Activated CD4-positive, alpha-beta T cell treated with anti-CD3 and anti-CD28 coated beads, Interleukin-2, Interleukin-6, amounts not matched to agents 100 ng/mL and 50 ng/mL, durations not matched to agents 16 hours and 8 hours (primary cell): ENCODE measurements around the gene AUTS2.

Experiments used
- DNase-seq: peaks from one replicate; pipeline ENCODE4 v3.0.0-alpha.2; 2020

AUTS2 gene

DNA sequence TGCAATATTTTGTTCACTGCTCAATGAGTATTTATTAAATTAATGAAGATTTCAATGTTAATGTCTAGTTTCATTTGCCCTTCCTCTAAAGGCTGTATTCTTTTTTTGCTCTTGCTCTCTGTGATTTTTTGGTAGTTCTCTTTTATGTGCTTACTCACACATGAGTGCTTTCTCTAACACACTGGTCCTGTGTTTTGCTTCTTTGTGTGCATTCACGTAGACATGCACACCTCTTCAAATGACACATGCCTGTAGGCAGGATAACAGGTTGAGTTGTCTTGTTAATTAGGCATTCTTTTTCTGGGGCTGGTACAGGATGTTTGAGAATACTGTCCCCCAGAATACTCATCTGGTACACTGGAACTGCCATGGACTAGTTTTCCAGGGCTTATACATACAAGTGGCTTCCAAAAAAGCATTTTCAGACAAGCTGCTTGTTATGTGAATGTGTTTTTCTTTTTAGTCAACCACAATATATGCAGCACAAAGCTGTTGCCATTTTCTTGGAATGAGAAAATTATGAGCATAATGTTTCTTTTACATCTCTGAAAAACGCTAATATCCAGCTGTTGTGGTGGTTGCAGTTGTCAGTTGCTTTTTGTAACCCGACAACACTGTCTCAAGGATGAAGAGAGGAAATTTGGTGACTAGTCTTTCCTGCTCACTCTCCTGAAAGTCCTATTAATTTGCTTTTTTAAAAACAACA, 416.4 kb downstream of the AUTS2 start:
- no peak for DNase-seq

DNA sequence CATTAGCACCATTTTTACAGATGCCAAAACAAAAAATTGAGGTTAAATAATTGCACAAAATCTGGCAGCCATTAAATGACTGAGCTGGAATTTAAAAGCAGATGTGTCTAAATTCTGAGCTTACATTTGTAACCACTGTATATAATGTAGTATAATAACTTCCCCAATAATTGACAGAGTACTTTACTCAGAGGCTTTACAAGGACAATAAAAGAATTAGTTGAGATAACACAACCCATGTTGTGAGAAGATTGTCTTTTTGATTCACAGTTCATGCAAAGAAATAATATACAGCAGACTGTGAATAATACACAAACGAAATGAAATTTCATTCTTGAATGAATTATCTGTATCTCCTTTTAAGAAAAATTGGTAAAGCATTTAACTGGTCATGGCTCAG, 417.1 kb downstream of the AUTS2 start:
- no peak for DNase-seq

DNA sequence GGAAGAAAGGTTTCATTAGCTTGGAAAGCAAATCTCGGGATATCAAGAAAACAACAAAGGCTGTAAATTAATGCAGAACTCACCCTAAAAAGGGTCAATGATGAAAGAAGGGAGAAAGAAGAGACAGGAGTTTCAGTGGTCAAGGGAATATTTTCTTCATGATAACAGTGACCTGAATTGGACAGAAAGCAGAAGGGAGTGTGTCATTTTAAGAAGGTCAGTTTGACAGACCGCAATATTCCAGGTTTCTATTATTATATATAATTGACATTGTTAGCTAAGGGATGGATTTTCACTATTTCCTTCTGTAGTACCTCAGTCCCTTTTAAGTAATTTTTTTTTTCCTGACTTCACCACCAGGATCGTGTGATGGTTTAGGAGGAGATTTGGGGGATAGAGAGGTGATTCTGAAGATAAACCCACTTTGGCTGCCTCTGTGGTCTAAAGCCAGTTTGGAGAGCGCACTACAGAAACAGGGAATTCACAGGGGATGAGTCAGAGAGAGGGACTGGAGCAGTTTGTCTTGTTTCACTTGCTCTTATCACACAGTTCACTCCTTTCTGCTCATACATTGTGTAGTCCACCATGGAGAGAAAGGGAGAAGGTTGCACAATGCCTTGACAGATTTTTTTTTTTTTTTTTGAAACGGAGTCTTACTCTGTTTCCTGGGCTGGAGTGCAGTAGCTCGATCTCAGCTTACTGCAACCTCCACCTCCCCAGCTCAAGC, 417.9 kb downstream of the AUTS2 start:
- DNase-seq, result no peak

DNA sequence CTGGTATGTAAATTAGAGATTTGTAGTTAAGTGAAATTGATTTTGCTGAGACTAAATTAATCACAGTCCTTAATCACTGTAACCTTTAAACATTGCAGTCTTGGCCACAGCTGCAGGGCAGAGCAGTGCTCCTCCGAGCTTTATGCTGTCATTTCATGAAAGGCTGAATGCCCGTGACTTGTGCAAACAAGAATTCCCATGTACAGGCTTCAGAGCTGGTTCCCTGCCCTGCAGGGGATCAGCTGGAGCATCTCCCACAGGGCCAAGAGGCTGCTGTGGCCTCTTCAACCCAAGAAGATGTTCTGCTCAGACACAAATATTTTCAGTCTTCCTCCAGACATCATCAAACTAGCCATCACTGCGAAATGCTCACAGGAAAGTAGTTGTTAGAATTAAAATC, 419.1 kb downstream of the AUTS2 start:
- no peak for DNase-seq

DNA sequence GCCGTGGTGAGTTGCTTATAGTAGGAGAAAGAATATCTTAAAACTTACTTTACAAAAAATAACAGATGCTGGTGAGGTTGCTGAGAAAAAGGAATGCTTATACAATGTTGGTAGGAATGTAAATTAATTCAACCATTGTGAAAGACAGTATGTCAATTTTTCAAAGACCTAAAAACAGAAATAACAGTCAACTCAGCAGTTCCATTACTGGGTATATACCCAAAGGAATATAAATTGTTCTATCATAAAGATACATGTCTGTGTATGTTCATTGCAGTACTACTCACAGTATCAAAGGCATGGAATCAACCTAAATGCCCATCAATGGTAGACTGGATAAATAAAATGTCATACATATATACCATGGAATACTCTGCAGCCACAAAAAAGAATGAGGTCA, 420.4 kb downstream of the AUTS2 start:
- DNase-seq, result no peak

DNA sequence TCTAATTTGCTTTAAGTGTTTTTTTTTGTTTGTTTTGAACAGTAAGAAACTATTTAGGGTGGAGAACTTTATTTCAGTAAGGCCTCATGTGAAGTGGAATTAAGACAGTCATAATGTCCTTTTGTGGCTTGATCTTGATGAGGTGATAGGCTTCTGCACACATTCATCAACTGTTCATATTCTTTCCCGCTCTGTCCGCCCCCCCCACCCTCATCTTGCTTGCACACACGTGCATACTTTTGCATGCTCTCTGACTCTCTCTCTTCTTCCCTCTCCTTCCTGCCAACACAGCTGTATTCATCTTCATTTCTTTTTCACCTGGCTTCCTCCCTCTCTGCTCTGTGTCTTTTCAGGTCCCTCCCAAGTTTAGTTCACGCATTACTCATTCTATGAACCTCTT, 429.6 kb downstream of the AUTS2 start:
- peak; percentile 2 for DNase-seq

DNA sequence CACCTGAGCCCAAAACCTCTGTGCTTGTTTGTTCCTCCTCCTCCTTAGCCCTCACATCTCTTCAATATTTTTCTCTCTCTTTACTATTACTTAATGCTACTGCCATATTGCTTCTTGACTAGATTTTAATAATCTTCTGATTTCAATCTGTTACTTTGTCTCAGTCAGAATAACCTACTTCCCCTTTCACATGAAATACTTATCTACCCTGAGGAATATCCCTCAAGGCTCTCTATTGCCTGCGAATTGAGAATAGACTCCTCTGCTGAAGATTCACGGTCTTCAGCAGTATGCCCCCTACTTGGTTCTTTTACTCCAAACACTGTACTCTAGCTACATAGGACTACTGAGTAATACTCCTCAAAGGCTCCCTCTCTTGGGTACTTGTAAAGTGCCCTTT, 430.3 kb downstream of the AUTS2 start:
- no peak for DNase-seq

DNA sequence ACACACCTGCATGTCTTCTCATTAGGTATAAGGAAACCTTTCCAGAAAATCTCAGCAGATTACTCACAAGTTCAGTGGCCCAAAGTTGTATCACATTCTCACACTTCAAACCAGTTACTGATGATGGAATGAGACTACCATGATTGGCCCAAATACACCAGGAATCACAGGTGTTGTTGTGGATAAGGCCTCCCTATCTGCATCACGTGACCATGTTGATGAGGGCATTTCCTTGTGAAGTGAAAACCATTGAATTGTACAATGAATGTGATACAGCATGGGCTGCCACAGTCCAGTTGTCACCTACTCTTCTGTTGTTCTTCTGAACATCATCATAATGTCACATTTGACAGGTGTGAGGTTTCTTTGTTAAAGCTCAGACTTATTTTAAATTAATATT, 431.7 kb downstream of the AUTS2 start:
- DNase-seq, result no peak

DNA sequence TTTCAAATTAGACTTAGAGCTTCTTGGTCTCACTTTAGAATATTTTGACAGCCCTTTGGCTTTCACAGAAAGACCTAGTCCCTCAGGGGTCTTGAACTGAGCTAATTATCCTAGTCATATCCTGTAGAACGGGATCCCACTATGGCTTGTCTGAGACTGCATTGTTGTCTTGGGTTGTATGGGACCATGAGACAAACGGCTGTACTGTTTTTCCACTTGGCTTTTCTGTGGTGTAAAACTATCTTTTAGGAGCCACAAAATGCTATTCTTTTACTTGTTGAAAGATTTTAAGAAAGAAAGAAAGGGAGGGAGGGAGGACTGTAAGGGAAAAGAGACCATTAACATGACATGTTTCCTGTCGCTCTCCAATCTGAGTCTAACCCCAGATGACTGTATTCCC, 432.5 kb downstream of the AUTS2 start:
- DNase-seq, result no peak

DNA sequence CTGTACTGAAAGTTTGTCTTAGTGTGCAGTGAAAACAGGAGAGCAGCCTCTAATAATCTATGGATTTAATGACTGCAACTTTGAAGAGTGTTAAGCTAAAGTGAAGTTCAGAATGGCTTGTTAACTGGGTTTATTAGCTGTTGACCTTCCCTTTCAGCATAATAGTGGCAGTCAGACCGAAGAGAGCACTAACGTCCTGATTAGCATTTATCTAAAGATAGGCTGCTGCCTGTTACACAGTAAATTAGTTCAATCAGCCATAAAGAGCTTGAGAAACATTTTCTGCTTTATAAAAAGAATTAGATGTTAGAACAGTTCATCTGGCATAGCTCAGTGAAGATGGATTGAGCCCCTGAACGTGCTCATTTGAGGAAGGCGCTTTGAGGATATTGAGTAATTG, 433.0 kb downstream of the AUTS2 start:
- DNase-seq, result no peak

DNA sequence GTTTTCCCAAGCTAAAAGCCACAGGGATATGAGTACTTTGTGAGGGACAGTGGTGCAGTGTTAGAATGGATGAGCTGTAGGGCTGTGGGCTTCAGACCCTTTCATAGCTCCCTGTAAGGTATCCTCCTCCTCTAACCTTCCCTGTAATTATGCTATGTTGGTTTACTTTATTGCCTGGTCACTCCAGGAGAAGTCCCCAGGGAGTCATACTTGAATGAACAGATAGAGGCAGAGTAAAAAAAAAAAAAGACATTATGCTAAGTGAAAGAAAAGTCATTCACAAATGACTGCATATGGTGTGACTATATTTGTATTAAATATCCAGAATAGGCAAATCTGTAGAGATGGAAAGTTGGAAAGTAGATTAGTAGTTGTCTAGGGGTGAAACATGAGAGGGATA, 434.4 kb downstream of the AUTS2 start:
- DNase-seq, result no peak

DNA sequence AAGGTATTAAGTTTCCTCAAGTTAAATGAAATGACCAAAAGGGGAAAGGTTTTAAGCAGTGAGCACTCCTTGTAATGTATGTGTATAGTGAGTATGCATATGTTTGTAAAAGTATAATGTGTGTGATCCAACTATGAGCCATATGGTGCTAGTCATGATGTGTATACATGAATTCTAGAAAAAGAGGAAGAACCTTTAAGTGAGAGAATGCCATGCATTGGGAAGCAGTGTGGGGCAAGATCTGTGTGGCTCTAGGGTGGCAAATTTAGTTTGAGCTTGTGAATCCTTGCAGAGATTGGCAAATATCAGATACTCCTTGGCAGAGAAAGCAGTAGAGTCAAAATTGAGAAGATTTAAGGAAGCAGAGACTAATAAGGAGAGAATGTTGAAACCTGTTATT, 435.0 kb downstream of the AUTS2 start:
- no peak for DNase-seq

DNA sequence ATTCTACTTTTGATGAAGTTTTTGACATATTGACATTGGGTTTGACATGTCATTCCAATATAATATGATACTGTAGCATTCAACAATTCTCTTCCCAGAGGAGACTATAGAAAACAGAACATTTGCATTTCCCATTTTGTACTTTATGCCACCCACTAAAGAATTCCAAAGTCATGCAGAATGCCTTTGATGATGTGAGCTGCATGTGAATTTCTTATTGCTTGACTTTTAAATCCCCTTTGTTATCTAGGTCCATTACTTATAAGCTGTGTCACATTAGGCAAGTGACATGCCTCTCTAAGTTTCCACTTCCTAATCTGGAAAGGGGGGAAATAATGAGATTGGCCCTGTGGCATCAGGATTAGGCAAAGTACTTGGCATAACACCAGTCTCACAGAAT, 436.7 kb downstream of the AUTS2 start:
- no peak for DNase-seq

DNA sequence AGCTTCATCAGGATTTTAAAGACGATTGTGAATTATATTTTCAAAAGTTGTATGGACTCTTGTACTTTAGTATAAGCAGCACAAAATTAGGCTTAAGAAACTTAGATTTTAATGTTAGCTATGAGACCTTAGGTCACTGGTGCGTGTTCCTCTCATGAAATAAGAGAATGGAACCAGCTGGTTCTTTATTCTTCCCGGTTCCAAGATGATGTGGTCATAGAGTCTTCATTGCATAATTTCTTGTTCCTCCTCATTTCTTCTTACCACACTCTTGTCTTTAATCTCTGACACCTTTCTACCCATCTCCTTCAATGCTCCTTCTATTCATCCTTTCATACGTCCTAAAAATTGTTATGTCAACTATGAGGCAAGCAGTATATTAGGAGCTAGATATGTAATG, 437.2 kb downstream of the AUTS2 start:
- no peak for DNase-seq

DNA sequence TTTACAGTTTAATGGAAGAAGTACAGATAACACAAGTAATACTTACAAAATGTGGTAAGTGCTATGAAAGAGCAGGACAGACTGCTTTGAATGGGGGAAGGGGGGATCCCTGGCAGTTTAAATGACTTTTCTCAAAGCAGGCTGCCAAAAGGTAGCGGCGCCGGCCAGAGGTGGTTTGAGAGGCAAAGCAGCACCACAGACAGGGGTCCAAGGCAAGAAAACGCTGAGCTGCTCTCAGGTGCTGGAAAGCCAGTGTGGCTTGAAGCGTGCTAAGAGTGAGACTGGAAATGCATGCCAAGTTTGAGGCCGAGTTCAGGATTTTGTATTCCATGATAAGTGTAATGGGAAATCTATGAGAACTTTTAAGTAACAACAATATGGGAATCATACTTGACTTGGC, 437.7 kb downstream of the AUTS2 start:
- DNase-seq, result no peak

DNA sequence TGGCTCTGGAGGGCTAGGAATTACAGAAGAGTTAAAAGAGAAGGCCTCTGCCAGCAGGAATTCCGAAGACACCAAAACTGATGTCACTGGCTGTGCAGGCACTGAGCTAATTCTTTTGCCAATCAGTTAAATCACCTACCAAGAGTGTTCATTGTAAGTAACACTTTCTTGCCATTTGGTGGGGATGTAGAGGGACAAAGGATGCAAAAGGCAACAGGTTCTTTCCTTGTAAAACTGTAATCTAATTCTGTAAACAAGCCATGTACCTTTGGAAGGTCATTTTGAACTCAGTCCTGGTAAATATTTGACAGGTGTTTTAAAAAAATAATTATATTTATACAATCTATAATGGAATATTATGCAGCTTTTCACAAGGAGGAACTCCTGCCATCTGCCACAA, 438.4 kb downstream of the AUTS2 start:
- no peak for DNase-seq

DNA sequence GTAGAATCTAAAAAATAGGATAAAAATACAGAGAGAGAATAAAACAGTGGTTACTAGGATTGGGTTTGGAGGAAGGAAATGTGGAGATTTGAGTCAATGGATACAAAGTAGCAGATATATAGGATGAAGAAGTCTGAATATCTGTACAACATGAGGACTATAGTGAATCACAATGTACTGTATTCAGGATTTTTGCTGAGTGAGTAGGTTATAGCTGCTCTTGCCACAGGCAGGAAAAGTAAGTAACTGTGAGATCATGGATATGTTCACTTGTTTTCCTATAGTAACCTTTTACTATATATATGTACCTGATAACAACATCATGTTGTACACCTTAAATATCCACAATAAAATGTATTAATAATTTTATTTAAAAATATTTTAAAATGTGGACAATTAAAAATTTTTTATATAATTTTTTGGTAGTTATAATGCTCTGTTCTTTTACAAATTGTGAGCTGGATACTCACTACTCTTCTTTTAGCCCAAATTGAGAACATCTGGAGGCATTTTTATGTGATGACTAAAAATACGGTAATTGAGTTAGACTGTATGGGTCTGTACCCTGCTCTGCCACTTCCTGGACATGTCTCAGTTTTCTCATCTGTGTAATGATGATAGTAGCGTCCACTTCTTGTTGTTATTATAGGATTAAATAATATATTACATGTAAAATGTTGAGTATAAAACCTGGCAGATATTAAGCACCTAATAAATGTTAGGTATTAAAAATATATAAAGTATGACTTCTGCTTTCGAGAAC, 439.1 kb downstream of the AUTS2 start:
- no peak for DNase-seq

DNA sequence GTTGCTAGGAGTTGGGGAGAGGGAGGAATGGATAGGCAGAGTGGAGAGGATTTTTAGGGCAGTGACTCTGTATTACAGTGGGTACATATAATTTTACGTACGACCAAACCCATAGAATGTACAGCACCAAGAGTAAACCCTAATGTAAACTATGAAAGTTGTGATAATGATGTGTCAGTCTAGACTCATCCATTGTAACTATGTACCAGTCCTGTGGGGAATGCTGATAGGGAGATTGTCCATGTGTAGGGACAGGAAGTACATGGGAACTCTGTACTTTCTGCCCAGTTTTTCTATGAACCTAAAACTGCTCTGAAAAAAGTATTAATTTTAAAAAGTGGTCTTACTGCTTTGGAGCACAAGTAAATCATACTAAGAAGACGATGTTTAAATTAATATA, 441.8 kb downstream of the AUTS2 start:
- no peak for DNase-seq

DNA sequence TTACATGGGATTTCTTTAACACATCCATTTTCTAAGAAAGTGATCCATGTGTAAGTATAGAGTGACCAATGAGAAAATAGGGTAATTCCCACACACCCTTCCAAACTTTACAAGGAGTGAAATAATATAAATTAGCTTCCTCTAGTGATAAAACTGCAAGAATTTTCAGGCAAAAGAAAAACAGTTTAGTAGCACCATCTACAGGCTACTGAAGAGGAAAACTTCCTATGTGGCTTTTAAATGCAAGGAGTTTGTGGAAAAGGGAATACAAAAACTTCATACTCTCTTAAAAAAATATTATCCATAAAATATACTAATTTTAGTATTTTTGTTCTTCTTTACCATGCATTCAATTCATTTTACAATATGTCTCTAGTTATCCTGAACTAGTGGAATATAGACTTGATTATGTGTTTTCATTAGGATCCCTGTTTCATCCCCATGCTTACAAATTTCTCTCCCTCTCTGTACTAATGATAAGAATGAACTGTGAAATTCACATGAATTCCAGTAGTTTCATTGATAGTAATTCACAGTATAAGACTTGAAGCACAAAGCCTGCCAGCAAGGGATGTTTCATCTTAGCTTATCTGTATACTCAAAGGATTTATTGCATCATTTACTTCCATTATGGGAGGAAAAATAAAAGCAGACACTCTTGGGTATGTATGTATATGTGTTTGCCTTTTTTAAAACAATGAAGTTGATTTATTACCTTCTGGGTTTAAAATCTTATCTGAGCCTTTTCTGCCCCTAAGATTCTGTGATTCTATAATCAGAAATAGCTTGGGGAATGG, 442.9 kb downstream of the AUTS2 start:
- no peak for DNase-seq

DNA sequence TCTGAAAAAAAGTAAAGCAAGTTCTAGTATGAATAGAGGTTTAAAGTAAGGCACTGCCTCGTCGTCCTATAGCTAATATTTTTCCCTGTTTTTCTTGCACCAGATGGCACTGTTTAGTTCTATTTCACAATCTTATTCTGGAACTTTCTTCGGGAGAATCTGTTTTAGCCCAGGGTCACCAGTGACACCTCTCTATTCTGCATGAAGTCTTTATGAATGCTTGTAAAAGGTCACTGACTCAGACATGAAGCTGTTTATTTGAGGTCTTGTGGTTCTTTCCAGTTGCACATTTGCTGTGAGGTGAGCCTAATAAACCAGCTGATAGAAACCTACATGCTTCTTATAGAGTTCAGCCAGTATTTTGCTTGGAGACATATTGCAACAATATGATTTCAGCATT, 444.3 kb downstream of the AUTS2 start:
- DNase-seq, result no peak

DNA sequence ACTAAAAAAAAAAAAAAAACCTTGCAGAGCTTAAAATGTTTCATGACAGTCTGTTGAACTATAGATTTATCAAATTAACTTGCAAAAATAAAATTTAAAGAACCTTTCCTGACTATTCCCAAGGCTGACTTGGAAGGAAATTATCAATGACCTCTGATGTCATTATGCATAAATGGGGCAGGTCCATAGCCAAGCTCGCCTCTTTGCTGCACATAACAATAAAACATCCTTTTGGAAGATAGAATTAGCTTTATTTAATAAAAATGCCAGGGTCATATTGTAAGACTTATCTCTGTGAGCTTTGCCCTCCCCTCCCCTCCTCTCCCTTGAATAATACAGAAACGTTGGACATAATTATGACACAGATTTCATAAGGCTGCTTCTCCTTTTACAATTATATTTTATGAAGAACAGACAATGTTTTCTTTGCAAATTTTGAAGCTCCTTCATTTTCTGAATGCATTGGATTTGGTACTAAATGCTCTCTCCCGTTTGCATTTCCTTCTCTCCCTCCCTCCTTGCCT, 444.8 kb downstream of the AUTS2 start:
- DNase-seq, result no peak

DNA sequence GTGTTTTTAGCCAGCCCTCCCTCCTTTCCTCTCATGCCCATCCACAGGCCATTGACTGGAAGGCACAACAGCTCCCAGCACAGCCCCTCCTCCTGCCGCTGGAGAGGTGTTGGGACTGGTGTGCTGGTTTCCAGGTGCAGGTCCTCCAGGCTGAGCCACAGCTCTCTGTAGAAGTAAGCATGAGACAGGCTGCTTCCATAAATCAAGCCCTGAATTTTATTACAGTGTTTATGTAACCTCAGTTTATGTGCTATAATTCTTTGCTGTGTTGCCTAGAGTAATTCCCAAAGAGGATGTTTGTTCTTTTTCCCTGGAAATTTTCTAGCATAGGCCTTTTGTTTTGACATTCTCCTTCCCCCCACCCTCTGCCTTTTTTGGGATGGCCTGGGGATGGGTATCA, 445.8 kb downstream of the AUTS2 start:
- no peak for DNase-seq

DNA sequence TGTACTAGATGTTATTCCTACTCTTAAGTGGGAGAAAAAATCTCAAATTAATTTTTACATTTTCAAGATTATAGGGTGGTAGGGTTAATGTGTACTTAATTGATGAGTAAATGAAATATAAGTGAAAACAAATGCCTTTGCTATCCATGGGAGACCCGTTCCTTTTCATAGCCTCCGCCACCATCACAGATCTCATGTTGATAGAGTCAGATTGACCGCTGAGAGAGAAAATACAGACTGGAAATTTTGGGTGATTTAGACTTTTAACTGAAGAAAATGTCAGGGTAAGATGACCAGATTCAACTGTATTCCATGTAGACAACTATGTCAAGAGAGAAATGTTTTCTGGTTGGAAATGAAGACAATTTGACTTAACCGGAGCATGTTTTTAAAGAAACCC, 446.2 kb downstream of the AUTS2 start:
- DNase-seq, result no peak
